Measurements from ENCODE around the gene CFAP77.

GRCh38 chr9:132391449-132391848 lies 18.6 kb upstream of the CFAP77 start:
- no peak for TF ChIP-seq CTCF (IDR thresholded peaks at IDR 0.05)
- no peak for TF ChIP-seq POLR2AphosphoS5 (IDR thresholded peaks at IDR 0.05)
- TF ChIP-seq POLR2A (IDR thresholded peaks at IDR 0.05): no peak
- no peak for TF ChIP-seq EP300 (IDR thresholded peaks at IDR 0.05; ENCODE audit: low read depth)

Data from transverse colon (tissue), 4 donors.